Upper lobe of right lung (tissue), 1 donor: ENCODE measurements around the gene LGALS14. TPM values are rescaled to one million over a fixed set of nuclear protein-coding genes. Genes with fewer than 3 reads are reported as not detected.
"Not testable (repeated sequence)": the region's sequence is repeated elsewhere in the genome, so short reads cannot be mapped to it uniquely, and the experiment has no call there.

Source experiments
- ATAC-seq: fragments of 200-7000 bp; cut with Tn5 transposase; one replicate; pipeline ENCODE4 v1.9.1; 2020; ENCODE audit warnings: mild to moderate bottlenecking, moderate library complexity
- DNase-seq: peaks from one replicate; pipeline ENCODE4 v3.0.0-alpha.2; 2020
- H3K27ac ChIP-seq: fragments of 200-600 bp; one replicate; pipeline ENCODE4 v1.8.0; 2022
- H3K27me3 ChIP-seq: fragments of 200-600 bp; one replicate; pipeline ENCODE4 v1.8.0; 2022; ENCODE audit warnings: mild to moderate bottlenecking
- H3K36me3 ChIP-seq: fragments of 200-600 bp; one replicate; pipeline ENCODE4 v1.8.0; 2022
- H3K4me1 ChIP-seq: fragments of 200-600 bp; one replicate; pipeline ENCODE4 v1.8.0; 2022
- H3K4me3 ChIP-seq: fragments of 200-600 bp; one replicate; pipeline ENCODE4 v1.8.0; 2022; ENCODE audit warnings: mild to moderate bottlenecking
- H3K9me3 ChIP-seq: fragments of 200-600 bp; one replicate; pipeline ENCODE4 v1.8.0; 2022
- CTCF ChIP-seq: fragments of 200-600 bp; IDR thresholded peaks from one replicate; pipeline ENCODE4 v1.8.0; 2022; ENCODE audit warnings: antibody characterized with exemption
- intact Hi-C: fragments of 100-400 bp; cut with DNase I; formaldehyde crosslinking; loops from one replicate; pipeline ENCODE4 v1.11.0; 2022
- total RNA-seq: library from RNA; stranded (reverse); fragmentation: NEBNext Ultra II Directional; extraction: Animal tissue kit (Norgen Biotek cat#: 25700); gene quantifications from one replicate; pipeline ENCODE4 v1.2.1, GENCODE V29; 2021
- donor health status: DM: no; HTN: yes; CAD: no; lungs with severe emphysema.

Gene LGALS14
- total RNA-seq, 1 donor from 2014 or later, result not detected

- intact Hi-C loops, result no loop called here
- Histone ChIP-seq H3K27me3 (no peaks in the 10 kb centered on the region), H3K4me3 (no peak overlapping the region), H3K4me1 (no peaks in the 10 kb centered on the region), H3K36me3 (no peaks in the 10 kb centered on the region), H3K9me3 (no peaks in the 10 kb centered on the region), H3K27ac (no peak overlapping the region)
- DNase-seq (no peak), ATAC-seq (no peak)
- TF ChIP-seq CTCF, result no peak
Measured at GRCh38 chr19:39710333-39710890, 6.1 kb downstream of the LGALS14 start.

GRCh38 chr19:39720144-39720543, 15.9 kb downstream of the LGALS14 start:
- H3K36me3 ChIP-seq, DNase-seq, intact Hi-C loops, H3K27ac ChIP-seq, H3K4me3 ChIP-seq, H3K4me1 ChIP-seq, ATAC-seq, H3K27me3 ChIP-seq, H3K9me3 ChIP-seq: not testable (repeated sequence)

GRCh38 chr19:39725995-39726394, 21.7 kb downstream of the LGALS14 start:
- H3K4me1 ChIP-seq, result no peaks in the 10 kb centered on the region
- no peak for TF ChIP-seq CTCF
- no peak overlapping the region for H3K4me3 ChIP-seq
- intact Hi-C loops, result no loop called here
- no peaks in the 10 kb centered on the region for H3K27me3 ChIP-seq
- no peaks in the 10 kb centered on the region for H3K36me3 ChIP-seq
- no peak for DNase-seq
- ATAC-seq, result no peak
- no peaks in the 10 kb centered on the region for H3K9me3 ChIP-seq
- no peak overlapping the region for H3K27ac ChIP-seq

DNA sequence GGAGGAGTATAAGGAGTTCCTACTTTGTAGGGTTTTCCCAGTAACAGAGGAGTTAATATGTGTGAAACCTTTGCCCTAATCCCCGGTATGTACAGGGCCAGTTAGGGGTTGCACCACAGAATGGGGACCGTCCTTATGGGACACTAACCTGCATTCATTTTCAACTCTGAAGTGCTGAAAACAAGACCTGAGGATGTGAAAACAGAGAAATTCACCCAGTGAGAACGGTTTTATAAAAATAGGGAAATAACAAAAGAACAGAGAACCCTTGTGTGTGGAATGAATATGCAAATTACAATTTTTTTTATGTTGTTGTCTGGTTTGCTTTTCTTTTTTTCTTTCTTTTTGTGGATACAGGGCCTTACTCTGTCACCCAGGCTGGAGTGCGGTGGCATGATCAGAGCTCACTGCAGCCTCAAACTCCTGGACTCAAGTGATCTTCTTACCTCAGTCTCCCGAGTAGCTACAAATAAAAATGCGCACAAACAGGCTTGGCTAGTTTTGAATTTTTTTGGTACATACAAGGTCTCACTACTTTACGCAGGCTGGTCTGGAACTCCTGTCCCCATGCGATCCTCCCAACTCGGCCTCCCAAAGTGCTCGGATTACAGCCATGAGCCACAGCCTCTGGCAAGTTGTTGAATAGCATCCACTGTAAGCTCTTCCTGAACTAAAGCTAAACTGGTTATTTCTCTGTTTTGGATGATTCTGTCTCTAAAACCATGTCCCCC, 23.0 kb downstream of the LGALS14 start:
- Histone ChIP-seq H3K36me3 (no peaks in the 10 kb centered on the region), H3K4me1 (no peaks in the 10 kb centered on the region), H3K9me3 (no peaks in the 10 kb centered on the region), H3K4me3 (no peak overlapping the region), H3K27me3 (no peaks in the 10 kb centered on the region), H3K27ac (no peak overlapping the region)
- no peak for TF ChIP-seq CTCF
- intact Hi-C loops, result no loop called here
- ATAC-seq, result no peak
- DNase-seq, result no peak

DNA sequence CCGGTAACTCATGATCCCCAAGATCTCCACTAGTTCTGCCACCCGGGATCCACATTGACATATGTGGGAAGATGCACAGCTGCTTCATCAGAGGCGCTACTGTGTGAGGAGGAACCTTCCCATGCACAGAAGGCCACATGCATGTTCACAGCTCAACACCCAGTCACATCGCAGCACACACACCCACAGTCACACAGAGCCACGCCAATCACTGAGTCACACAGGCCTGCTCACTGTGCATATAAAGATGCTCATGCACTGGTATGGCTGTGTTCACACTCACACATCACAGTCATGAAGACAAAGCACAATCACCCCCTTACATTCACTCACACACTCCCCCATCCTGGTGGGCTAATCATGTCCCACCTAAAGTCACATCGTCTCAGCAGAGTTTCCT, 23.8 kb downstream of the LGALS14 start:
- Histone ChIP-seq H3K36me3 (no peaks in the 10 kb centered on the region), H3K27me3 (no peaks in the 10 kb centered on the region), H3K4me3 (no peak overlapping the region), H3K9me3 (no peaks in the 10 kb centered on the region), H3K4me1 (no peaks in the 10 kb centered on the region), H3K27ac (no peak overlapping the region)
- DNase-seq (no peak), ATAC-seq (no peak)
- no peak for TF ChIP-seq CTCF
- intact Hi-C loops, result no loop called here

- no peak overlapping the region for H3K4me3 ChIP-seq
- no peak for DNase-seq
- intact Hi-C loops, result no loop called here
- no peaks in the 10 kb centered on the region for H3K27me3 ChIP-seq
- no peak overlapping the region for H3K27ac ChIP-seq
- TF ChIP-seq CTCF, result no peak
- H3K9me3 ChIP-seq, result no peaks in the 10 kb centered on the region
- no peak for ATAC-seq
- no peaks in the 10 kb centered on the region for H3K36me3 ChIP-seq
- H3K4me1 ChIP-seq, result no peaks in the 10 kb centered on the region
Measured at GRCh38 chr19:39729594-39729993, 25.3 kb downstream of the LGALS14 start.
